Activated T-helper 1 cell treated with anti-CD3 and anti-CD28 coated beads, Interleukin-2, amount 50 U/mL, for 16 hours (primary cell): Measurements from ENCODE around the gene HS3ST2.

ENCODE experiments used
- DNase-seq, 2 donors: peaks; one replicate each; pipeline ENCODE4 v3.0.0-alpha.2; 2020; ENCODE audit warnings: low read depth in 1 of 2, low spot score in 1 of 2

The HS3ST2 gene

DNA sequence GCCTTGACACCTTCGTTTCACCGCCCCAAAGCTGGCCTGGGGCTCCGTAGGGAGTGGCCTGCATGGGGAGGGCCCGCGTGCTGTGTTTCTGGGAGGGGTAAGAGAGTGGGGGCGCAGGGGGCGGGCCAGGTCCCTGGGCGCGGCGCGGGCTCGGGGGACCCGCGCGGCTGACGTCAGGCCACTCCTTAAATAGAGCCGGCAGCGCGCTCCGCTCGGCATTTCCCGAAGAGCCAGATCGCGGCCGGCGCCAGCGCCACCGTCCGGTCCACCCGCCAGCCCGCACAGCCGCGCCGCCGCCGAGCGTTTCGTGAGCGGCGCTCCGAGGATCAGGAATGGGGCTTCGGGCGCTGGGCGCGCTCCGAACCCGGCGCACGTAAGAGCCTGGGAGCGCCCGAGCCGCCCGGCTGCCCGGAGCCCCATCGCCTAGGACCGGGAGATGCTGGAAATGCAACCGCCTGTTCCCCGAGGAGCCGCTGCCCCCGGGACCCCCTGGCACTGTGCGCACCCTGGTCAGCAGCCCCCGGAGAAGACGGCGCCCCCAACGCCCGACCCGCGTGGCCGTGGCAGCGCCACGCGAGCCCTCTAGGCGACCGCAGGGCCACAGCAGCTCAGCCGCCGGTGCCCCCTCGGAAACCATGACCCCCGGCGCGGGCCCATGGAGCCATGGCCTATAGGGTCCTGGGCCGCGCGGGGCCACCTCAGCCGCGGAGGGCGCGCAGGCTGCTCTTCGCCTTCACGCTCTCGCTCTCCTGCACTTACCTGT is at the start of gene HS3ST2:
Gene HS3ST2 (plus strand): TSS at position 215 of the 763 bp plus-strand sequence. CDS start 449 bp downstream, at position 664.
- DNase-seq, result no peak

DNA sequence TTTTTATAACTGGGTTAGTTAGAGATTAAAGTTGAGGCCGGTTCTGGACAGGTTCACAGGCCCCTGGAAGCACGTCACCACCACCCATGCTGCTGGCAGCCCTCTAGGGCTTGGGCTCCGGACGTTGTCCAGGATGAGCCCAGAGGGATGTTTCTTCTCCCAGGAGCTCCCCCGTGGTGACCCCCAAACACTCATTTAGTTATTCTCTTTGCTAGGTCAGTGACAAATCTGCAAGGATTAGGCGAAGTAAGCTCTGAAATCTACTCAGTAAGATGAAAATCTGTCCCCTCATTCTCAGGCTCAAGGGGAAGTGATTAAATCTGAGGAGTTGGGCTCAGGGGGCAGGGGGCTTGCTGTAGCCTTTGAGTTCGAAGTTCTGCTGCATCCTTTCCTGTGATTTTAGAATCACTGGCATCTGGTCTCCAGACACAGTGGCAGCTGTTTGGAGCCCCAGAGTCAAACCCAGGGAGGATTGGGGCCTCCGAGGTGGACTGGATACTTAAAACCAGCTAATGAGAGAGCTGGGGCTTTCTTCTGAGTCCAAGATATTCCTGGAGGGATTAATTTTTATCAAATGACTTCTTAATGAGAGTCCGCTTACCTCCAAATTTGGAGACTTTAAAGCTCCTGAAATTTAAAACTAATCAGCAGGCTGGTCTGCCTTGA is 49.2 kb upstream of the HS3ST2 start:
- no peak for DNase-seq

DNA sequence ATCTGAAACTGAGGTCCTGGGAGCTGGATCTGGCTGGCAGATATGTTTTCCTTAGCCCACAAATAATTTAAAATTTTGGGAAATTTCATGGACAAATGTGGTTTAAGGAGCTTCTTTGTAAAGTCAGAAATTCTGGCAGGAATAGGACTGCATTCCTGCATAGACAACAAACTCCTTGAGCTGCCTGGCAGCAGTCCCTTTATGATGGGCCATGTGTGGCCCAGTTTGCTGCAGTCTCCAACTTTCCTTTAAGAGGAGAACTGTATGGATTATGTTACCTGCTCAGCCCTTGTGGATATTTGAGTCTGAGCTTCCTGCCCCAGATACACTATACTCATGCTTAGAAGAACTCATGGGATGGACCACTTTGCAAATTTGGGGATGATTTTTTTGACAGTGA is 48.5 kb upstream of the HS3ST2 start:
- DNase-seq, result no peak

DNA sequence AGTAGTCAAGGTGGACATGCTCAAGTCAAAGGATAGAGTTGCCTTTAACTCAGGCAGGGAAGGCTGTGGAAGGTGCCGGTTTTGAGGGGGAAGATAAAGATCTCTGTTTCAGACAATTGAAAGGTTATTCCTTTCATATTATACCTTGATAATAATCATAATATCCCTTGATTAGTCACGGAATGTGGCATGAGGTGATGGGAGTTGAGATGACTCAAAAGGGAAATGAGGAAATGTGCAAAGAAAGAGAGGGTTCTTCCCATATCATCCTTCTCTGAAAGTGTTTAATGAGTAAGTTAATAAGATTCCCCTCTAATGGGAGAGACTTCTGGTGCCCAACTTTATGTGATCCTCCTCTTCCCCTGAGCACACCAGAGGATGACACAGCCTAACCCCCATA is 43.1 kb upstream of the HS3ST2 start:
- DNase-seq, result no peak

DNA sequence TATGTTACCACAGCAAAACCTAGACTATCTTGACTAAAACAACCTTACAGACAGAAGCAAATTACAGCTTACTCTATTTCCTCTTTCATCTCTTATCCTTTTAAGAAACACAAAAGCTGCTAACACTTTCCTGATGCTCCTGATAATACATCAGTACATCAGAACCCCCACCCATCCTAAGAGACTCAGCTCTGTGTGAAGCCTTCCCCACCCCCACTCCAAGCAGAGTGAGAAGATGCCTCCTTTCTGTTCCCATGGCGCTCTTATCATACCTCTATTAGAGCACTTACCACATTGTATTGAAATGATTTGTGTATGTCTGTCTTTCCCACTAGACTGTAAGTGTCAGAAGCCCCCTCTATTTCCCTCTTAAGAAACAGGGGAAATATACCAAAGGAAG is 42.4 kb upstream of the HS3ST2 start:
- no peak for DNase-seq

DNA sequence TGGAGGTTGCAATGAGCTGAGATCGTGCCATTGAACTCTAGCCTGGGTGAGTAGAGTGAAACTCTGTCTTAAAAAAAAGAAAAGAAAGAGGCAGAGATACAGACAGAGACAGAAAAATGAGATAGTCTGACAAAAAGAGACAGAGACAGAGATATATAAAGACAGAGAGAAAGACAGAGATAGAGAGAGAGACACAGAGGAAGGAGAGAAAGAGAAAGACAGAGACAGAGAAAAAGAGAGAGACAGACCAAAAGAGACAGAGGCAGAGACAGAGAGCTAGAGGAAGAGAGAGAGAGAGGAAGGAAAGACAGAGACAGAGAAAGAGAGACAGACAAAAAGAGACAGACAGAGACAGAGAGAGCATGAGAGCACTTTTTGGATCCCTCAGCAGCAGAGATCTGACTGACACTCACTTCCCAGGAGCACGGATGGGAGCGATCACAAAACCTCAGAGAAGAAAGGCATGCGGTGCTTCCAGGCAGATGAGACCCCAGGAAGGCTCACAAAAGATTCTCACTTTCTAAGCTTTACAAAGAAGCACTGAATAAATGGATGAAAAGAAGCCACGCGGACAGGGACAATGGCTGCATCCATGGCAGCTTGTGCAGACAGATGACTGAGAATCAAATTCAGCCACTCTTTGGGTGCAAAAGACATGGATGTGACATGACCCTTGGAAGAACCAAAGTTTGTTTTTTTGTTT is 38.6 kb upstream of the HS3ST2 start:
- no peak for DNase-seq

DNA sequence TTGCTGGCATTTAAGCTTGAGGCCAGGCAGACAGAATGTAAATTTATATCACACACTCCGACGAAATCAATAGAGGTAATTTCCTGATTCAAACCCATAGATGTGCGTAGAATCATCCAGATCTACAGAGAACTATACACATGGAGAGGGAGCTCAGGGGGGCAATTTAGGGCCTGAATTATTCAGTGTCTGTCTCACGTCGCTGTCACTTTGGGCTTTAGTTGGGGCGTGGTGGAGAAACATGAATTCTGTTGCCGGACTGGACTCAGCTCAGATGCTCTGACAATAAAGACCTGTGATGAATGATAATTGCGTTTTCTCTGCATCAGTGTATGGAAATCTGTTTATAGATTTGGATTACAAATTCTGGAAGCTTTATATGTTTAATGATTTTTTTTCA is 32.5 kb upstream of the HS3ST2 start:
- DNase-seq, result no peak

DNA sequence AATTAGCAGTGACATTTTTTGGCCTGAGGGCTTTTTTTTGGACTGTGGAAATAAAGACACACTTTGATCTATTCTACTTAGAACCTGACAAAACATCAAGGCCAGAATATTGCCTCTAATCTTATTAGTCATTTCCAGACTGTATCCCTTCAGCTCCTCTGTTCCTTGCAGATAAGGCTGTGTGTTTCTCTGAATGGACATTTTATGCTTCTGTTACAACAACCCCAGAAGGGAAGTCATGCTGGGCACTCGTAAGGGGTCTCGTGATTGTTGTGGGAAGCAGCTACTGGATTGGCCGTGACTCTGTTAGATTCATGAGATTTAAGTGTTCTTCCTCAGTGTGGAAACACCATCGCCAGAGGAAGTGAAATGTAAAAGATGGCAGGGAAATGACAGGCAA is 31.6 kb upstream of the HS3ST2 start:
- DNase-seq, result no peak

DNA sequence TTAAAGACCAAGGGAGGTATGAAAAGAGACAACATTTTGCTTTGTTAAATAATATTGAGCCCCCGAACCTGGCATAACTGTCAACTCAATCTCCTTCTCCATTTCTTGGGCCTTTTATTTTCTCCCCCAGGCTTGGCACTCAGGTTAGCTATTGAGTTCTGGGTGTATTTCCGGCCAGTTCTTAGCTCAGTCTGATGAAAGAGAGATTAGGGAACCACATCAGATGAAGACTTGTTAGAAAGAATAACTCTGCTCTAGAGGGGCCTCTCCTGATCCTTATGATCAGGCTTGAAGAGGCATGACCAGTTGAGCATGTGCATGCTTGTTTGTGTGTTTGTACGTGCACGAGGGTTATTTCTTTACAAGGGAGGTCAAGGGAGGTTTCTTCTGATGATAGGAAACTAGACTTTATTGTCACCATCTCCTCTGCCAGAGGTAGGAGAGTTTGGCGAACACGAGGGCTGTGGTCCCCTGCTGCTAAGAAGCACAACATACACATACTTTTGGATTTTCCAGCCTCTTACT is 29.2 kb upstream of the HS3ST2 start:
- no peak for DNase-seq

DNA sequence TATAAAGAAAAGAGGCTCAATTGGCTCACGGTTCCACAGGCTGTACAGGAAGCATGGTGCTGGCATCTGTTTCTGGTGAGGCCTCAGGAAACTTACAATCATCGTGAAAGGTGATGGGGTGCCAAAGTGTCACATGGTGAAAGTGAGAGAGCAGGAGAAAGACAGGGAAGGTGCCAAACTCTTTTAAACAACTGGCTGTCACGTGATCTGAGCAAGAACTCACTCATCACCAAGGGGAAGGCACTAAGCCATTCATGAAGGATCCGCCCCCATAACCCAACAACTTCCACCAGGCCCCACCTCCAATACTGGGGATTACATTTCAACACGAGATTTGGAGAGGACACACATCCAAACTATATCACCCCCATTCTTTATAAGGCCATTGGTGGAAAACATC is 28.4 kb upstream of the HS3ST2 start:
- no peak for DNase-seq

DNA sequence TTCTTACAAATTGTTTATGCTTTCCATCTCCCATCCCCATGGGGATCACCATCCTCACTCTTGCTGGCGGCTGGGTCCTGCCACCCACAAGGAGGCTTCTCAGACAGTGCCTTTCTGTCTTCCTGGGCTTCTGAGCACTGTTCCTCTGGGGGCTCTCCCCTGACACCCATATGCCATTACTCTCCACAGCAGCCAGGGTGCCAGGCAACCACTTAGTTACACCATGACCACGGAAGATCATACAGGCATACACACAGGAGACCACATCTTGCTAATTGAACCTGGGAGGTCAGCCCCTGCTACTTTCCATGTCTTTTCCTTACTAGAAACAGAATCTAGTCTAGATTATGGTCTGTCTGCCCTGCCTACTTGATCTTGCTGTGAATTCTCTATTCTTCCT is 27.7 kb upstream of the HS3ST2 start:
- DNase-seq, result no peak

DNA sequence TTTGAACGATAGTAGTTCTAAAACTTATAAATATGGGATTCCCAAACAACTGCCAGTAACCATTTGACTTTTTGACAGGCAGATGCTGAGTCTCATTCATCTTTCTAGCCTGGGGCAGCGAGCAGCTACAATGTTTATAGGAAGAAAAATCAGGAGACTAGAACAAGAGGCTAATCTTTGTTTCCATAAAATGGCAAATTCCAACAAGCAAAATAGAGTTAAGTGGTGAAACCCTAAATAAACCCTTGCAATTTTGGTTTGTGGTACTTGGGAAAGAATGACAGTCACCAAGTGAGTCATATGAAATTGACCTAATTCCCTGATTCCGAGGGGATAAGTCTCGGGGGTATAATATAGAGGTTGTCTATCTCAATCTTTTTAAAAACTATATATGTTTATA is 27.3 kb upstream of the HS3ST2 start:
- no peak for DNase-seq

DNA sequence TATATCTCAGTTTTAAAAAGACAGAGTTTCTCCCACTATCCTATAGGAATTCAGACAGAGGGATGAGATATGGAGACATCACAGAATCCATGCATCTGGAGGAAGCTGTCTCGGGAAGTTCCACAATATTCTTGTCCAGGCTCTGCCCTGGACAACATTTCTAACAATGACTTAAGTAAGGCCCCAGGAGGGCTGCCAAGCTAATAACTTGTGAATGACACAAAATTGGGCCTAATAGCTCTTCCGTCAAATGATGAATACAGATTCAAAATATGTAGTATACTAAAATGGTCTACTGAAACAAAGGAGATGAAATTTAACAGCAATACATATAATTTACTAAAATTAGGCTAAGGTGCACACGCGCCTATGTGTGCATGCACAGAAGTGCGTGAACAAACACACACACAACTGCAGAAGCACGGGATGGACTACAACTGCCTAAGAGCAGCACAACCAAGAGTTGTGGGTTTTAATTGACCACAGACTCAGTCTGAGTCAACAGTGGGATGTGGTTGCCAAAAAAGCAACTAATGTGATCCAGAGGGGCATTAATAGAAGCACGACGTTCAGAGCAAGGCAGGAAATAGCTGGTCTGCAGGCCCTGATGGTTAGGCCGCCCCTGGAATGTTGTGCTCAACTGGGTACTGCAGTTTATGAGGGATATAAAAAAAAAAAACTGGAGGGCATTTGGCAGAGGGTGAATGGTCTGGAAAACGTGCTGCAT is 26.3 kb upstream of the HS3ST2 start:
- no peak for DNase-seq

DNA sequence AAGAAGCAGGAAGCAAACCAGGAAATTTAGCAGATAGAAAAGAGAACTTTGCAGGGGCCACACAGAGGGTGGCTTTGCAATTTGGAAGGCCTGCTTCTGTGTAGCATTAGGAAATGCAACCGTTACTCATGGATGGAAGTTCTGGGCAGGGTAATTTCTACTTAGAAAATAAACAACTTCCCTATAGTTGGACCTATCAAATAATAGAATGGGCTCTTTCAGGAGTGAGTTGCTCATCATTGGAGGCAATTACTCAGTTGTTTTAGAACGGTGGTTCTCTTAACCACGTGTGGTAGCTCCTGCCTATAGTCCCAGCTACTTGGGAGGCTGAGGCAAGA is 25.8 kb upstream of the HS3ST2 start:
- no peak for DNase-seq

DNA sequence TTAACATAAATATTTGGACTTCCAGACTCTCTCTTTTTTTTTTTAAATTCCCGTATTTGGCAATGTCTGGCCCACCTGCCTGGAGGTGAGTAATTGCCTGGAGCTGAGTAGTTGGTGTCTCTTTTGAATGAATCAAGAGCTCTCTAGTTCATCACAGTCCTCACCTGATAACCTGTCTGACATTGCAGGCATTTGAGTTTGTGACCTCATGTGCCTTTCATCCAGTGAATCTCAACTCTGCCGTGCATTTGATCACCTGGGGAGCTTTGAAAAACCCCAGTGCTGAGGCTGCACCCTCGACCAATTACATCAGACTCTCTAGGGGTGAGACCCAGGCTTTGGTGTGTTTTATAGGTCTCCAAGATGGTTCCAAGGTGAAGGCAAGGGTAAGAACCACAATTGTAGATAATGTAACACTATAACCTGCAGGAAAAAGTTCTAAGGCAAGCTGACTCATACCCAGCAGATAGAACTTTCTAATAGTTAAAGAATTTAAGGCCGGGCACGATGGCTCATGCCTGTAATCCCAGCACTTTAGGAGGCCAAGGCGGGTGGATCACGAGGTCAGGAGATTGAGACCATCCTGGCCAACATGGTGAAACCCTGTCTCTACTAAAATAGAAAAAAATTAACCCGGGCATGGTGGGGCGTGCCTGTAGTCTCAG is 24.5 kb upstream of the HS3ST2 start:
- DNase-seq, result no peak

DNA sequence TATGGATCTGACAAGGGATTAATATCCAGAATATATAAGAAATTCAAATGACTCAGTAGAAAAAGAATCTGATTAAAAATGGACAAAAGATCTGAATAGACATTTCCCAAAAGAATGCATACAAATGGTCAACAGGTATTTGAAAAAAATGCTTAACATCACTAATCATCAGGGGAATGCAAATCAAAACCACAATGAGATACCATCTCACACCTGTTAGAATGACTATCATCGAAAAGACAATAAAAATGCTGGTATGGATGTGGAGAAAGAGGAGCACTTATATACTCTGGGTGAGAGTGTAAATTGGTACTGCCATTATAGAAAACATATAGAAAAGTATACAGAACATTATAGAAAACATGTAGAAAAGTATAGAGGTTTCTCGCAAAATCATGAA is 16.4 kb upstream of the HS3ST2 start:
- DNase-seq, result no peak

DNA sequence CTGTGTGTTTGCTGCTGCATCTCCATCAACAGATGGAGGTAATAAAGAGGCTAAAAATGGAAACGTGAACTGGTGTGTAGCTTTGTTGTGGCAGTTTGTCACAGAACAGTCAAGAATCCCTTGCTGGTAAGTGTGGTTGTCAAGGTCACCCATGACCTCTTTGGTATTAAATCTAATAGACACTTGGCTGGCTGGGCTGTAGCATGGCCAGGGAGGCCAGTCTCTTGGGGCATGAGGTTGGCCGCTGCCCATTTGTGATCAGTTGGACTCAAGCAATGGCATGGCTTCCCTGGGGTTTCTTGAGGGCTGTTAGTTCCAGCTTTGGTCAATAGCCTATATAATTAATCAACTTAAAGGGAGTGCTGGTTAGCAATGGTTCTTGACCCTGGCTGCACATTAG is 14.8 kb upstream of the HS3ST2 start:
- DNase-seq, result no peak

DNA sequence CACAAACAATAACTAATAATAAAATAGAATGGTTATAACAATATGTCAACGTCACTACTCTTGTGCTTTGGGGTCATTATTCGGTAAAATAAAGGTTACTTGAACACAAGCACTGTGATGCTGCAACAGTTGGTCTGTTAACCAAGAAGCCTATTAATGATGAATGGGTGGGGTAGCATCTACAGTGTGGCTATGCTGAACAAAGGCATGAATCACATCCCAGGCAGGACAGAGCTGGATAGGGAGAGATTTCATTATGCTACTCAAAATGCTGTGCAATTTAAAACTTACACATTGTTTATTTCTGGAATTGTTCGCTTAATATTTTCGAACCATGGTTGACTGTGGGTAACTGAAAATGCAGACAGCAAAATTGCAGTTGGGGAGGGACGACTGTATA is 9.1 kb upstream of the HS3ST2 start:
- no peak for DNase-seq

DNA sequence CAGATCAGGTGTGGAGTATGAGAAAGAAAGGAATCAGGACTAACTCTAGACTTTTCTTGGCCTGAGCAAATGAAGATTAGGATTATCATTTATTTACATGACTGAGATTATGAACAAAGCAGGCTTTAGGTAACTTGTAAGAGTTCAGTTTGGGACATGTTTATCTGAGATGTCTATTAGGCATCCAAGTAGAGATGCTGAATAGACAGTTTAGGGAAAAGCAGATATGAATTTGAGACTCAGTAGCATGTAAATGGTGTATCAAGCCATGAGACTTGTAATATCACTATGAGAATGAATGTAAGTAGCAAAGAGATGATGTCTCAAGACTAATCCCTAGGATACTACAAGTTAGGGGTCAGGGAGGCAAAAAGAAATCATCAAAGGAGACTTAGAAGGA is 8.6 kb upstream of the HS3ST2 start:
- no peak for DNase-seq

DNA sequence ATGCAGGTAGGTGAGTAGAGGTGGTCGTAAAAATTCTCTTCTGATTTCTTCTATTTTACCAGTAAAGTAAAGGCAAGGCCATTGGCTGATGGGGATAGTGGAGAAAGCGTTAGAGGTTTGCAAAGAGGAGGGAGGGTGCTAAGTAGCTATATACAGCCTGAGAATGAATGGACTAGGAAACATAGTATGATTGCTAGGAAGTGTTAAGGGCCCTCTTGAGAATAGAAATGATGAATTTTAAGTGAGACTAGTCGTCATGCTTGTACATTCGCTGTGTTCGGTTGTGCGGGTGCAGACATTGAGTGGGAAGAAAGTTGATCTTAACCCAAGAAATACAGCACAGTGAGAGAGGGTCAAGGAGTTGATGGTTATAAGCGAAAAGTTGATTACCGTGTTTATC is 7.2 kb upstream of the HS3ST2 start:
- no peak for DNase-seq

DNA sequence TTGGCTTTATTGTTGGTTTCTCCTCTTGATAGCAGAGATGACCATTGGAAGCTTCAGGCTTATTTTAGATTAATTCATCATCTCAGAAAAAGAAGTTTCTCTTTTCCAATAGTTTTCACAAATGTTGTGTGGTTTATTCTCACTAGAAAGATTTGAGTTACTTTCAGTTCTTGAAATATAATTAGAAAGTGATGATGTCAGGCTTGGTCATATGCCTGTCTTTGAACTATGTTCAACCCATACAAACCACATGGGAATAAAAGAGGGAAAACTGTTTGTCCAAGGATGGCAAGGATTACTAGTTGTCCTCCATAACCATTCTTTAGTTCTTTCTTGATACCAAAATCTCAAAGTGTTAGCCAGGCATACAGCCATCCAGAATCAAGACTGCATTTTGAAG is 3.7 kb upstream of the HS3ST2 start:
- DNase-seq, result no peak
